IMR-90 (cell line): Measurements from ENCODE around the gene SPRR2E. TPM values are rescaled to one million over a fixed set of nuclear protein-coding genes. Genes with fewer than 3 reads are reported as not detected.

Source experiments
- ATAC-seq: fragments of 200-7000 bp; cut with Tn5 transposase; 2 replicates; pipeline ENCODE4 v1.9.1; 2020; ENCODE audit warnings: low read depth, mild to moderate bottlenecking, moderate library complexity
- BruUV-seq: library from RNA; stranded (reverse); fragments of 400-500 nt; replicated peaks from 2 replicates; lab custom pipeline; 2021; lab: Mats Ljungman, UMichigan
- CTCF ChIA-PET: fragments of 300-600 bp; formaldehyde crosslinking; extraction: SDS; loops from one replicate; lab custom pipeline; 2021; ENCODE audit warnings: antibody characterized with exemption; lab: Yijun Ruan, JAX
- POLR2A ChIA-PET: fragments of 300-600 bp; sonication (Branson Sonifier 250); formaldehyde crosslinking; loops from one replicate; lab custom pipeline; 2022; ENCODE audit warnings: antibody characterized with exemption; ENCODE audit not compliant: unreplicated experiment; lab: Charles Lee
- DNase-seq: peaks from one replicate; pipeline ENCODE4 v3.0.0; 2013
- H2AFZ ChIP-seq: replicated peaks from 2 replicates; pipeline ENCODE3; 2013; ENCODE audit warnings: low read length, mild to moderate bottlenecking; ENCODE audit not compliant: poor library complexity
- H2AK5ac ChIP-seq: 2 replicates; pipeline ENCODE4 v1.6.1; 2013; ENCODE audit warnings: low read depth, low read length, inconsistent platforms
- H2AK9ac ChIP-seq: replicated peaks from 2 replicates; pipeline ENCODE3; 2013; ENCODE audit warnings: mild to moderate bottlenecking, low read depth, low read length, moderate library complexity; ENCODE audit not compliant: poor library complexity
- H2BK120ac ChIP-seq: 2 replicates; pipeline ENCODE4 v1.6.1; 2013; ENCODE audit warnings: low read depth, low read length, inconsistent platforms
- H2BK15ac ChIP-seq: 3 replicates; pipeline ENCODE4 v1.6.1; 2013; ENCODE audit warnings: low read depth, low read length, inconsistent platforms
- H2BK20ac ChIP-seq: 2 replicates; pipeline ENCODE4 v1.6.1; 2013; ENCODE audit warnings: low read depth, mild to moderate bottlenecking, inconsistent platforms, low read length, moderate library complexity
- H2BK5ac ChIP-seq: 2 replicates; pipeline ENCODE4 v1.6.1; 2013; ENCODE audit warnings: mild to moderate bottlenecking, low read depth, low read length, inconsistent platforms; ENCODE audit not compliant: poor library complexity, severe bottlenecking
- H3K14ac ChIP-seq: replicated peaks from 2 replicates; pipeline ENCODE4 v1.6.1; 2013; ENCODE audit warnings: low read depth, low read length, inconsistent platforms
- H3K18ac ChIP-seq: 2 replicates; pipeline ENCODE4 v1.6.1; 2013; ENCODE audit warnings: low read depth, low read length, control low read depth
- H3K23ac ChIP-seq: 2 replicates; pipeline ENCODE4 v1.6.1; 2013; ENCODE audit warnings: low read depth, low read length, inconsistent platforms
- H3K27ac ChIP-seq: 2 replicates; pipeline ENCODE4 v1.5.1; 2013; ENCODE audit warnings: mild to moderate bottlenecking, control low read depth, low read length; ENCODE audit not compliant: insufficient read depth
- H3K27me3 ChIP-seq: 2 replicates; pipeline ENCODE4 v1.6.1; 2013; ENCODE audit warnings: low read length; ENCODE audit not compliant: control insufficient read depth, insufficient read depth
- H3K36me3 ChIP-seq: 2 replicates; pipeline ENCODE4 v1.6.1; 2013; ENCODE audit warnings: low read length, mixed read lengths; ENCODE audit not compliant: control insufficient read depth, insufficient read depth
- H3K4ac ChIP-seq: 2 replicates; pipeline ENCODE4 v1.6.1; 2013; ENCODE audit warnings: low read depth, low read length, inconsistent platforms
- H3K4me1 ChIP-seq: 2 replicates; pipeline ENCODE4 v1.6.1; 2013; ENCODE audit warnings: low read length, mixed read lengths; ENCODE audit not compliant: control insufficient read depth, insufficient read depth
- H3K4me2 ChIP-seq: 2 replicates; pipeline ENCODE4 v1.6.1; 2013; ENCODE audit warnings: low read depth, mild to moderate bottlenecking, control low read depth, low read length, moderate library complexity
- H3K4me3 ChIP-seq: 2 replicates; pipeline ENCODE4 v1.5.1; 2013; ENCODE audit warnings: low read depth, mild to moderate bottlenecking, control low read depth, low read length, moderate library complexity; ENCODE audit not compliant: insufficient read depth
- H3K56ac ChIP-seq: 2 replicates; pipeline ENCODE4 v1.6.1; 2013; ENCODE audit warnings: low read length, inconsistent platforms; ENCODE audit not compliant: insufficient read depth; ENCODE audit errors: extremely low read depth
- H3K79me1 ChIP-seq, 2 experiments: 2 replicates each; pipeline ENCODE4 v1.6.1; 2013; ENCODE audit warnings: low read length in 2 of 2, inconsistent platforms in 1 of 2, low read depth in 1 of 2
- H3K9ac ChIP-seq: 2 replicates; pipeline ENCODE4 v1.6.1; 2013; ENCODE audit warnings: low read depth, low read length, control low read depth
- H3K9me1 ChIP-seq: 2 replicates; pipeline ENCODE4 v1.6.1; 2013; ENCODE audit warnings: low read length, inconsistent platforms; ENCODE audit not compliant: insufficient read depth
- H3K9me3 ChIP-seq: 2 replicates; pipeline ENCODE4 v1.6.1; 2013; ENCODE audit warnings: low read length; ENCODE audit not compliant: control insufficient read depth, insufficient read depth
- H4K20me1 ChIP-seq: 2 replicates; pipeline ENCODE4 v1.6.1; 2013; ENCODE audit warnings: low read length, inconsistent platforms; ENCODE audit not compliant: insufficient read depth
- H4K5ac ChIP-seq: 2 replicates; pipeline ENCODE4 v1.6.1; 2013; ENCODE audit warnings: mild to moderate bottlenecking, low read depth, low read length, control low read depth
- H4K8ac ChIP-seq, 2 experiments: 2 replicates each; pipeline ENCODE4 v1.6.1; 2013; ENCODE audit warnings: low read depth in 2 of 2, low read length in 2 of 2, control low read depth in 1 of 2, inconsistent platforms in 1 of 2
- H4K91ac ChIP-seq: 2 replicates; pipeline ENCODE4 v1.6.1; 2013; ENCODE audit warnings: low read depth, low read length, inconsistent platforms; ENCODE audit not compliant: insufficient read depth
- CEBPB ChIP-seq: IDR thresholded peaks from 2 replicates; pipeline ENCODE4 v1.6.1; 2012; ENCODE audit warnings: low read depth, low read length, improper control_type of control experiment
- CHD1 ChIP-seq: IDR thresholded peaks from 2 replicates; pipeline ENCODE4 v1.6.1; 2012; ENCODE audit warnings: low read depth, low read length, improper control_type of control experiment
- MAFK ChIP-seq: IDR thresholded peaks from 2 replicates; pipeline ENCODE4 v1.6.1; 2012; ENCODE audit warnings: low read depth, low read length, improper control_type of control experiment
- dilution Hi-C: fragments of 300-500 bp; cut with HindIII; formaldehyde crosslinking; loops from one replicate; pipeline ENCODE4 v1.14.3; 2018; ENCODE audit warnings: low sequenced_read_pairs; ENCODE audit not compliant: unreplicated experiment
- in situ Hi-C: fragments of 300-500 bp; cut with MboI; formaldehyde crosslinking; loops from 3 replicates; pipeline ENCODE4 v1.14.3; 2019; ENCODE audit warnings: low sequenced_read_pairs, inconsistent platforms, mixed read lengths
- intact Hi-C: fragments of 100-400 bp; cut with micrococcal nuclease; formaldehyde crosslinking; loops from 2 replicates; pipeline ENCODE4 v1.10.0; 2022
- polyA plus RNA-seq, 3 experiments: library from polyadenylated mRNA; depleted of rRNA; stranded (reverse); fragments of >200 nt; gene quantifications; 2 replicates each; pipeline ENCODE4 v1.2.3, GENCODE V29; 2012; ENCODE audit warnings: low replicate concordance in 1 of 3
- total RNA-seq: library from RNA; depleted of rRNA; stranded (reverse); fragments of >200 nt; gene quantifications from 2 replicates; pipeline ENCODE4 v1.2.3, GENCODE V29; 2012

Gene SPRR2E
- total and polyA plus RNA-seq, 2 of the 4 experiments (the other 2 are of a cell fraction): not detected

DNA sequence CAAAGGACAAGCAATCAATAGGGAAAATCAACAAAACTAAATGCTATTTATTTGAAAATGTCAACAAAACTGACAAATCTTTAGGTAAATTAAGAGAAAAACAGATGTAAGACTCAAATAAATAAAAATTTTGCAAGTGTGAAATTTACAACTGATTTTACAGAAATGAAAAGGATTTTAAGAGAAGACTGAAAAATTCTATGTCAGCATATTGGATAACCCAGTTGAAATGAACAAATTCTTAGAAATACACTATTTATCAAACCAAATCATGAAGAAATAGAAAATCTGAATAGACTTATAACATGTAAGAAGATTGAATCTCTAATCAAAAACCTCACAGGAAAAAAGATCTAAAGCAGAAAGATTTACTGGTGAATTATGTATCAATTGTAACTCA lies 26.6 kb upstream of the SPRR2E start:
- H2AK5ac ChIP-seq: no peak overlapping the region
- H3K79me1 ChIP-seq: no peaks in the 10 kb centered on the region
- intact Hi-C loops: no loop called here
- no peak overlapping the region for H3K27ac ChIP-seq
- no peak overlapping the region for H2BK15ac ChIP-seq
- no peak overlapping the region for H3K4me2 ChIP-seq
- H2BK120ac ChIP-seq: no peak overlapping the region
- H3K27me3 ChIP-seq: no peaks in the 10 kb centered on the region
- H4K20me1 ChIP-seq: no peaks in the 10 kb centered on the region
- H4K8ac ChIP-seq: no peak overlapping the region
- no peaks in the 10 kb centered on the region for H3K4me1 ChIP-seq
- H3K4me3 ChIP-seq: no peak overlapping the region
- CTCF ChIA-PET: no interaction called here
- POLR2A ChIA-PET: no interaction called here
- no peak overlapping the region for H4K91ac ChIP-seq
- no peaks in the 10 kb centered on the region for H3K9me1 ChIP-seq
- H3K4ac ChIP-seq: no peak overlapping the region
- BruUV-seq: no TSS peak
- no peaks in the 10 kb centered on the region for H3K36me3 ChIP-seq
- no peak for DNase-seq
- H2BK5ac ChIP-seq: no peak overlapping the region
- no peak overlapping the region for H4K5ac ChIP-seq
- no peak overlapping the region for H3K14ac ChIP-seq
- no peak overlapping the region for H3K18ac ChIP-seq
- no peak overlapping the region for H3K9ac ChIP-seq
- TF ChIP-seq MAFK: peak; percentile 74
- no peak for TF ChIP-seq CHD1
- no peak for TF ChIP-seq CEBPB
- H2BK20ac ChIP-seq: no peak overlapping the region
- H3K23ac ChIP-seq: no peak overlapping the region
- no peak overlapping the region for H3K56ac ChIP-seq
- H2AK9ac ChIP-seq: no peak overlapping the region
- ATAC-seq: no peak
- no peak overlapping the region for H2AFZ ChIP-seq
- H3K9me3 ChIP-seq: no peaks in the 10 kb centered on the region
- in situ Hi-C loops: no loop called here
- dilution Hi-C loops: no loop called here
